DMS 273 (cell line): ENCODE results near the gene COX5B.
A peak's percentile ranks its signal among the peaks of the same experiment; 100 is the strongest.

ENCODE experiments used
- DNase-seq: peaks from one replicate; lab custom pipeline; 2025; ENCODE audit not compliant: unreplicated experiment; lab: John Stamatoyannopoulos, UW

The COX5B gene

DNA sequence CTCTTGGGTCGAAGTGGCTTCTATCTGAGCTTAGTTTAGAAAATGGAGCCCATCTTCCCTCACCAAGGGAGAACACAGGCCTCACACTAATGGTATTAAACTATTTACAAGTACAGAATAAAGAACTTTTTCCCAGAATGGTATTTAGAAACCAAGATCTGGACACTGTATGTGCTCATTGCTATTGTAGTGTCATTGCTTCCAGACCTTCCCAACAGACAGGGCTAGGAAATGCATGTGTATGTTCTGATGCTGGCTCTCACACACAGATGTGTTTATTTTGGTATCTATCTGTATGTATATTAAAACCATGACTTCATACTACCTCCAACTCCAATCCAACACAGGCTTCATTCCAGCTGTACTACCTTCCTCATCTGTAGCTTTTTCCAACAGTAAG lies 8.0 kb downstream of the COX5B start:
- DNase-seq = no peak

DNA sequence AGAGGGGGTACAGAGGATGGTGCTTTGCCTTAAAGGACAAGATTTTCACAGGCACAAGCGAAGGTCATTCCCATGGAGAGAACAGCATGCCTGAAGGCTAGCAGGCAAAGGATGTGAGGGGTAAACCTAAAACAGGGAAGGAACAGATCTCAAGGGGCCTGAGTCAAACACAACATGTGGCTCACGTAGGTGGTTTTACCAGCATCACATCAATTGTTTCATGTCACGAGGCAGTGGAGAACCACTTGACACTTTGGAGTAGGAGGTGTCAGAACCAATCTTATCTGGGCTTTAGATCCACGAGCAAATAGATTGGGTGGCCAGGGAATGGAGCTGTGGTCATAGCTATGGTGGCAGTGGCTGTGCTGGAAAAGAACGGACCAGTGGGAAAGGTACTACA lies 8.4 kb downstream of the COX5B start:
- no peak for DNase-seq

DNA sequence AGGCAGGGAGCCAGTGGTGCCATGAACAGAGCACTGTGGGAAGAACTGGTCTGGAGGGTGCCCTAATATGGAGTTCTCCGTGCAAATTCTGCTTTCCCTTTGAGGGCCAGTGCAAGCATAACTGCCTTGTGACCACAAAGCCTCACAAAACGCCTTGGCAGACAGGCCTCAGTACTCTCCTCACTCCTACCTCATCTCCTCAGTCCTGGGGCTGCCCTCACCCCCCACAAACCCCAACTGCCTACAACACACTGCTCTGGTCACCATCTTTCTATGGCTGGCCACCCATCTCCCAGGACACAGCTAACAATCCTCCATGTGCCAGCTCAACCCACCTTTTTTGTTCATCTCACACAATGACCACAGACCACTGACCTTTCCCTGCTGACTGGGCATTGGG lies 8.9 kb downstream of the COX5B start:
- DNase-seq = no peak

DNA sequence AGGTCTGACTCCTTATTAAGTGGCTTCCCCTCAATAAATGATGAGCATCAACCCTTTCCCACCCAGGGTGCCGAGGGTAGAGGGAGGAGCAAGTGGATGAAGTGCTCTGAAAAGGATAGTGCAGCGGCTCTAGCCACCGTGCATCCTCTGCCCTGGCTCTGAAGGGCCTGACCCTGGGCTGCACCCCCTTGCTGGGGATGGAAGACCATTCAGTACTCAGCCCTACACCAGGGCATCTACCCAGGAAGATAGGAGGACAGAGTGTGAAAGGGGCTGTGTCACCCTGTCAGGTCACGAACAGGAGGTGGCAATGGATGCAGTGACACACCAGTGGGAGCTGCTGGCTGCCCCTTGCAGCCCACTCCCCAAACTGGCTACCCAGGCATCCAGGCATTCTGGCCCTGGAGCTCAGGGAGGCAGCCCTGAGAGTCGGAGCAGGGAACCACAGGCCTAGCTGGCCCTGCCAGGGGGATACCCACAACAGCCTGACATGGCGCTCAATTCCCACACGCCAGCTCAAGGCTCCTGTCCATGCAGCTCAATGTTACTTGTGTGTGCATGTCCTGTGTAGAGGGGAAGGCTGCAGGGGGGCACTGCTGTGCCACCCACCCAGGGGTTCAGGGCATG lies 10.4 kb downstream of the COX5B start:
- no peak for DNase-seq

DNA sequence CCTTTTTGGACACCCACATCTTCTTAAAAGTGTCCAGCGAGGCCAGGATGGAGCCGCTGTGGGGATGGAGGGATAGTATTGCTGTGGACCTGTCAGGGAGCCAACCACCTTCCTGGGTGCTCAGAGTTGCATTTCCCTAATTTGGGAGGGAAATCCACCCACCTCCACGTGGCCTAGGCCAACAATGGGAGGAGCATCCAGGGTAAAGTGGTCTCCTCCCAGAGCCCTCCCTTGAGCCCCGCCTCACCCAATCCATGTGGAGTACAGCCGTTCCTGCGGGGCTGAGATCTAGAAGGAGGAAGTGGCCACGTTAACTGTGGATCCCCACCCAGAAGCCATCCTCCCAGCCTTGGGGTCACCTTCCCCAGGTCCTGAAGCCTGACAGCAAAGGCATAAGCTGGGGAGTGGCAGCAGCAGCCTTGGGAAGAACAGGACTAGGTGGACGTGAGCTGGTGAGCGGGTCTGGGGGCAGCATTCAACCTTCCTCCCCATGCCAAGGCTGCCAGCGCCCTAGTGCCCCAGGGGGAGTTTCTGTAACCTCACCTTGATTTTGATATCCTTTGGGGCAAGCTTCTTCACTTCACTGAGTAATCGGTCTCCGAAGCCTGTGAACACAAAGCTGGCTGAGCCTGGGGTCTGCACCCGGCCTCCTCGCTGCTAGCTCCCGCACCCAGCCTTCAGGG lies 11.2 kb downstream of the COX5B start:
- DNase-seq = no peak

DNA sequence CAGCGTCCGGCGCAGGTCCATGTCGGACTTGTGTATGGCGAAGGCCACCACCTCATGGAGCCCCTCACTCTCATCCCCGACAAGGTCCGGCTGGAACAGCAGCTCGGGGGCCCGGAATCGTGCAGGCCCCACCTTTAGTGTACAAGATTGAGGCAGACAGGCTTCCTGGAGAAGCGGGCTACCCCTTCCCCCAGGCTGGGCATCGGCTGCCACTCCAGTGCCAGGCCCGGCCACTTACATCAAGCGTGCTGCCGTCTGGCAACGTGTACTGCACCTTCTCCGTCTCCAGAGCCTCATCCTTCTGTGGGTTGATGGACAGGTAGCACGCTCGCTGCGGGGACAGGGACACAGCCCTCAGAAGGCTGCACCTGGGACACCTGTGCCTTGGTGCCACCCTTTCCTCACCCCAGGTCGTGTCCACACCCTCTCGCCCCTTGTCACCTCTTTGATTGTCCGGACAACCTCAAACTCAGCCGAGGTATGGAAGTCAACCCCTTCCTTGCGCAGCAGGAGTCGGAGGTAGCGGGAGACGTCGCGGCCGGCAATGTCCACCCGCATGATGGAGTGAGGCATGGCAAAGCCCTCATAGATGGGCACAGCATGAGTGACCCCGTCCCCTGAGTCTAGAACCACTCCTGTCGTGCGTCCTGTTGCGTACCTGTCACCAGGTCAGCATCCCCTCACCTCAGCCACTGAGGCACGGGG lies 12.3 kb downstream of the COX5B start:
- DNase-seq = no peak

DNA sequence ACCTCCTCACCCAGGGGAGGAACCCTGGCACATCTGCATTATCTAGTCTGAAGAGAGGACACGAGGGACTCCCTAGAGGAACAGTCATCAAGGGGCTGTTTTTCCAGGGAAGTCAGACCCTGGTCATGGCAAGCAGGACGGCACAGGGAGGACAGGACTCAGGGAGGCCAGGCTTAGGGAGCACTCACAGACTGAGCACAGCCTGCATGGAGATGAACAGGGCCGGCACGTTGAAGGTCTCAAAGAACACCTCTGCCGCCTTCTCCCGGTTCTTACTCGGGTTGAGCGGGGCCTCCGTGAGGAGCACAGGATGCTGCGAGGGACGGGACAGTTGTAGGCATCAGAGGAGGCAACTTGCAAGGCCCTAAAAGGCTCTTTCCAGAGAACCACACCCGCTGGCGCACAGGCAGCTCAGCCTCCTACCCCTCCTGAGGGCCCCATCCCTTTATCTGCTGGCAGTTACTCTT lies 12.9 kb downstream of the COX5B start:
- no peak for DNase-seq

DNA sequence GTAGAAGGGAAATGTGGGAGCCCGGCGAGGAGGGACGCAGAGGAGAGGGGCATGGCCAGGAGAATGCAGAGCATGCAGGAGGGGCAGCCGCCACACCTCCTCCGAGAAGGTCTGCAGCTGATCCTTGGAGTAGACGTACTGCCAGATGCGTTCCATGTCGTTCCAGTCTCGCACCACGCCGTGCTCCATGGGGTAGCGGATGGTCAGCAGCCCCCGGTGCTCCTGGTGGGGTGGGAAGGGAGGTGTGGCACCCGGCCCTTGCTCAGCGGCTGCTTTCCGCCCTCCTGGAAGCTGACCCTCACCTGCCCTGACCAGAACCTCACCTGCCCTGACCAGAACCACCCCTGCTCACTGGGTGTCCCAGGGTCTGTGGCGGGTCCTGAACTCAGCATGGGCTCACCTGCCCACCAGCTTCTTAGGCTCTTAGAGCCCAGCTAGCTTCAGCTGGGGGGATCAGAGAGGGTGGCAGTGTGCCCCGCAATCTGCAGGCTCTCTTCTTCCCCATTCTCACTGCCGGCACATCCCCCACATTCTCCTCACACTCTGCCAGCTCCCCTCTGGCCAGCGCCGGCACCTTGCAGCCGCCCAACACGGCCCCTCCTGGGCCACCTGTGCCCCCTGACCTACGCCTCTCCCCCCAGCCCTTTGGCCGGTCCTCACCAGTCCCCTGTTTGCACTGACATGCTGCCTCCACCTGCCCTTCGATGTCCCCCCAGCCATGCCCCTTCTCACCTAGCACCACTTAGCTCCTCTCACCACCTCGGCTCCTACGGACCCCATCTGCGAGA lies 13.6 kb downstream of the COX5B start:
- no peak for DNase-seq

DNA sequence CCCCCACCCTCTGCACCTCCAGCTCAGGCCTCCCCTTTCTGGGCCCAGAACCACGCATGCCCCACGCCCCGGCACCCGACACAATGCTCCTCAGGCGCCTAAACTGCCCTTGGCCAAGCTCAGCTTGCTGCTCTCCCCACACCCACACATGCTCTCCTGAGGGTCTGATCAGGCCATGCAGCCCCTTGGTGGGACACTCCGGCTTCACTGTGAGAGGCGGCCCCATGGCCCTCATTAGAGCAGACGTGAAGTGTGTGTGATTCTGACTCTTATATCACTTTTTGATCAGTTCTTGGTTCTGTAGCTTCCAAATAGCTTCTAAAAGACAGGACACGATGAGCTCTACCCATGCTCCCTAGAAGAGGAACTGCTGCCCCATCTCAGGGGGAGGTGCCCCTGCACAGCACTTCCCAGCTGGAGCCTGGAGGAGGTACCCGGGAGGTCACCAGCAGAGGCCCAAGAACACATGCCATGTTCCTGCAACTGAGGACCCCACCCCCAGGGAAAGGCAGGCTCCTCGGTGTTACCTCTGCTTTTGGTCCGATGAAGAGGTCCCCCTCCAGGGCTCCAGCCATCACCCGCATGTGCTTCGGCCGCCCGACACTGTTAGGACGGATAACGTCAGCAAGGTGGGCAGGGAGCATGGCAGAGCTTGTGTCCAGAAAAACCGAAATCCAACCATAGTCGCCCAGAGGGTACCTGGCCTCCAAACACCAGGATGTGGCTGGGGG lies 14.3 kb downstream of the COX5B start:
- DNase-seq = no peak

DNA sequence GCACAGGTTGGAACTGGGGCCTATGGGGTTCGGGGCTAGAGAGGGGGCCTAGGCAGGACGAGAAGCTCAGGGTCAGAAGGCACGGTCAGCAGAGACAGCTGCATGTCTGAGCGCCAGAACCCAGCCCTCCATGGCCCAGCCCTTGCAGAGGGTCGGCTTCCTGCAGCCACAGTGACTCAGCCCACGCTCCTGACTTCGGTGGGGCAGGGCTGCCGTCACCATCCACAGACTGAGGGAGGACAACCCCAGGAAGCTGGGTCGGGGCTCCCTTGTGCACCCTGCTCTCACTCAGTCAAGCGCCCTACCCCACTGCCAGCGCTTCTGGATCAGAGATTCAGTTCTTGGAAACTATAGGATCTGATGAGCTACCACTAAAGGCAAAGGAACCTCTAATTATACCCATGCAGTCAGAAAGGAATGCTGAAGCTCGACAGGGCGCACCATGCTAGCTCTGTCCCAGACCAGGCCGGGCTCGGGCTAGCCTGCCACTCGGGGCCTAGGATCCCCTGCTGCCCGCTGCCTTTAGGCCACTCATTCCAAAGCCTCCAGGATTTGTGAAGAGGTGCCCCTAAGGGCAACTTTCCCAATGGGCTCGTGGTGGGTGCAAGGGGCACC lies 15.0 kb downstream of the COX5B start:
- DNase-seq = no peak

DNA sequence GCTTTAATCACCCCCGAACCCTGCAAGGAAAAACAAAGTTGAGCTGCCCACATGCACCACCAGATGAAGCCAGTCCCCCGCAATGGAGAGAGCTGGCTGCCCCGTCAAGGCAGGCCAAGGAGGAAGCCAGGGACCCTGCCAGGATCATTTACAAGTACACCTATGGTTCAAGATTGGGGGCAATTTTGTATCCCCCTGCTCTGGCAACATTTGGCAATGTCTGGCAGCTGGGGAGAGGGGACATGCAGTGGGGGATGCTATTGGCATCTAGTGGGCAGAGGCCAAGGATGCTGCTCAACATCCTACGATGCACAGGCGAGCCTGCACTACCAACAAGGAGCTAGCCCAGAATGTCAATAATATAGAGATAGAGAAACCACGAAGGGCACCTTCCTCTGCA lies 16.1 kb downstream of the COX5B start:
- no peak for DNase-seq

DNA sequence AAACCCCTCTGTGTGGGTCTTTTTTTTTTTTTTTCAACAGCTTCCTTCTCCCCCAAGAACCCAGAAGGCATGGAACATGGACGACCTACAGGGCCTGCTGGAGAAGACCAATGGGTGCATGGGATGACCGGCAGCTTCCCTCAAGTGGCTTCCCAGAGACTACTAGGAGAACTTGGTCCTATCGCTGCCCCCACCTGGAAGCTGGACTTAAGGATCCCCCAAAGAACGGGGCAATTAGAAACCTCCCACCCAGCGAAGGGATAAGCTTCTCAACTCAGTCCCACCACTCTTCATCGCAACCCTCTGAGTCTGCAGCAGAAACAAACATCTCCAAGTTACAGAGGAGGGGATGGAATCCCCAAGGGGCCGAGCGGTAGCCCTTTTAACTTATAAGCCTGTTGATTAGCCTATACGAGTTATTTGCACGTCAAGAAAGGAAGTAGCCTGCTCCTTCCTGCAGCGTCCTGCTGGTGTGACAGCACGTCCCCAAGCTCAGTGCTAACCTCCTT lies 16.6 kb downstream of the COX5B start:
- no peak for DNase-seq

DNA sequence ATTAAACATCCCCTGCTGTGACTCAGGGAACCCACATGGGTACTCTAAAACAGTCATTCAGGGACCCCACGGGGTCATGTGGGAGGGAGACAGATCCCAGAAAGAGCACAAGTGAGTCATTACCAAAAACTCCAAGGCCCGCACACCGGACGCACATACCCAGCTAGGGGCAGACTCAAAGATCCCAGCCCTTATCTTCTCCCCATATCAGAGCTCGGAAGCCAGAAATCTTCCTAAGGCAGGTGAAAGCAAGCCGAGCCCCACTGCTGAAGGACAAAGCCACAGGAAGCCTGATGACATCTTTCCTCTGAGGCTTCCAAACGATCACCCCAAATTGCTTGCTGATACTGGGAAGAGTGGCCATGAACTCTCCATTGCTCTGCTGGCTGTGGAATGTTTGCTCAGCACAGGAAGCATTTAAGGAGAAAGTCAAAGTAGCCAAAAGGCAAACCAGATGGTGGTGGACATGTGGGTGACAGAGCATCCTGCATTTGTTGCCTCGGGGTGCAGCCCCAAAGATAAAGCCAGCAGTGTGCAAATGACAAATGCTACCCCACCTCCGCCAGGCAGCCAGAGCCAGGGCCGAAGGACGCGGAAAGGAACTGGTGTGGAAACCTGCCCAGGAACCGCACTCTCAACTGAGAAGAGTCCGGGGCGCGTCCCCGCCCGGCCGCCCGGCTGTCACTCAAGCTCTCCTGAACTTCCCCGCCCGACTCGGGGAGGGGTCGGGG lies 17.2 kb downstream of the COX5B start:
- peak; percentile 87 for DNase-seq

DNA sequence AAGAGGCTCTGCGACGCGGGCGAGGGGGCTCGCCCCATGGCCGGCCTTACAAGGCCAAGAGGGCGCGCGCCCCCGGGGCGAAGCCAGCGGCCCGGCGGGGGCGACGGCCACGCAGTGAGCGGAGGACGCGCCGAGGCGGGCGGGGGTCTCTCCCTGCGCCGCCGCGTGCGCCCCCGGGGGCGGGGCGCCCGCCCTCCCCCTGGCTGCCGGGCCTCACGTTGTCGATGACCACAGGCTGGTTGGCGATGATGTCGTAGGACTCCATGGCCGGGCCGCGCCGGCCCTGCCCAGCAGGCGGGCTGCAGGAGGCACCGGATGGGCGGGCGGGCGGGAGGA lies 17.7 kb downstream of the COX5B start:
- no peak for DNase-seq

DNA sequence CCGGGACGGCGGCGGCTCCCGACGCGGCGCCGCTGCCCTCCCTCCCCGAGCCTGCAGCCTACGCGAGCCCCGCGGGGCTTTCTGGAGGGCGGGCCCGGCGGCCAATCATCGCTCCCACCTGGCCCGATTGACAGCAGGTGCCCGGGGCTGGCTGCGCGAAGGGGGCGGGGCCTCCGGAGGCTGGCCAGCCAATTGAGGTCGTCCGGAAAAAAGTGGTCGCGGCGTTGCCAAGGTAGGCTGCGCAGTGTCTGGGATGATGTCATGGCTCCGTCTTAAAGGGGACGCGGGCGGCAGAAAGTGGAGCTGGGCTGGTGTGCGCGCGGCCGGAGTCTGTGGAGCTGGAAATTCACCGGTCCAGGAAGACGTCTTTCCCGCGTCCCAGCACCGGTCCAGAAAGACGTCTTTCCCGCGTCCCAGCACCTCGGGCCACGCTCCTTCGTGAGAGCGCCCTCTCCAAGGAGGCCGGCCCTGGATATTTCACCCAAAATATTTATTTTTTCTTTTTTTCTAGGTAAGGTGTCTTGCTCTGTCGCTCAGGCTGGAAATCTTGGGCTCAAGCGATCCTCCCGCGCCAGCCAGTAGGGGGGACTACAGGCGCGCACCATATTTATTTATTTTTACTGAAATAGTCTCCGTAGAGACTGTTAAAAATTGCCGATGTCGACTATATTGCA lies 18.2 kb downstream of the COX5B start, which contains the start of gene ACTR1B:
TSS of gene ACTR1B (minus strand) at position 83 of the 674 bp plus-strand sequence. CDS start 154 bp downstream, outside the sequence.
- peak; percentile 99 for DNase-seq

DNA sequence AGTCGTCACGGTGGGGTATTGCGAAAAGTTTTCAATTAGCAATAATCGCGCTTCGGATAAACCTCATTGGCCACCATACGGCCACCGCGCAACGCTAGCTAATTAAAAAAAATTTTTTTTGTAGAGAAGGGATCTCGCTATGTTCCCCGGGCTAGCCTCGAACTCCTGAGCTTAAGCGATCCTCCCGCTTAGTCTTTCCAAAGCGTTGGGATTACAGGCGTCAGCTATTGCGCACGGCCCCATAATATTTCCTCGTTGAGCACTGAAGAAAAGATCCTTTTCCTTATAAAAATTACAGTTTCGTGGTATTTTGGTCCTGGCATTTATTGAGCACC lies 18.7 kb downstream of the COX5B start:
- DNase-seq = peak; percentile 65

DNA sequence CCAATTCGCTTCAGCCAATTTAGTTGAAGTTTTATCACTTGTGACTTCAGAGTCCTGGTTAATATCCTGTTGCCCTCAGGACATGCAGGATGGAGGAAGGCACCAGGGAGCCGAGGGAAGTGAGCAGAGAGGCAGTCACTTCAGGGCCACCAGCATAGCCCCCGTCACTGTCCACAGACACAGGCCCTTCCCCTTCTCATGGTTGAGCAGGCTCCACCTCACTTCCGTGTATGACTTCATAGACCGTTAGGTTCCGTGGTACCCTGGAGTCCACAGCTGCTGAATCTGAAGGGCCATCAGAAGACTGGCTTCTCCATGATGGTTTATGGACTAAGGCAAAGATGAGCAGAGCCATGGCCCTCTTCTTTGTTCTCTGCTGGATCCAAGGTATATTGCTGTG lies 23.6 kb downstream of the COX5B start, which contains the start of gene C2orf92:
TSS of gene C2orf92 (plus strand) at position 266 of the 400 bp plus-strand sequence. CDS start at position 342, 76 bp downstream.
- DNase-seq = no peak

DNA sequence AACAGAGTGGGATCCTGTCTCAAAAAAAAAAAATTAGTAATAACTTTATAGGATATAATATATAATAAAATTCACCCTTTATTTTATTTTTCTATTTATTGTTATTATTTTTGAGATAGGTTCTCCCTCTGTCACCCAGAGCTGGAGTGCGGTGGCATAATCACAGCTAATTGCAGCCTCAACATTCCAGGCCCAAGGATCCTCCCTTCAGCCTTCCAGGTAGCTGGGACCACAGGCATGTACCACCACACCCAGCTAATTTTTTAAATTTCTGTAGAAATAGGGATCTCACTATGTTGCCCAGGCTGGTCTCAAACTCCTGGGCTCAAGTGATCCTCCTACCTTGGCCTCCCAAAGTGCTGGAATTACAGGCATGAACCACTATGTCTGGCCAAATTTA lies 24.6 kb downstream of the COX5B start:
- no peak for DNase-seq

DNA sequence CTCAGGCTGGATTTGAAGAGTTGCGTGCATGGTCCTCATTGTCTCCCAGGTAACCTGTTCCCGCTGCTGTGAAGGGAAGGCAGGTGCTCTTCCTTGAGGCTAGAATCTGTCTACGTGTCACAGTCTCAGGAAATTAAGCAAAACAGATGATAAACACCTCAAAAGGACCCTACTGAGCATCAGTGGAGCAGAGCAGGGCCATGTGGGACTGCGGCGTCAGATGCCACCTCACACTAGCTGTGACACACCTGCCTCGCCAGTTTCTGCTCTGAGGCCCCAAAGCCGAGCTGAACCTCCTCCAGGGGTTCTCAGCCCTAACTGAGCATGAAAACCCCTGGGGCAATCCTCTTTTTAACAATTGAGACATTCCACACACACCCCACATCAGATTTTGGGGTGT lies 25.7 kb downstream of the COX5B start:
- no peak for DNase-seq
